HepG2 (cell line): ENCODE data around the gene GK. TPM values are rescaled to one million over a fixed set of nuclear protein-coding genes. Genes with fewer than 3 reads are reported as not detected.

Experiments used
- ARNT2 ChIP-seq: sonication (generic); formaldehyde crosslinking; IDR thresholded peaks from 2 replicates; pipeline ENCODE4 v1.8.0; 2022; ENCODE audit warnings: mild to moderate bottlenecking, low read depth, missing genetic modification reagents, moderate library complexity
- KLF9 ChIP-seq: IDR thresholded peaks from 2 replicates; pipeline ENCODE4 v1.6.1; 2016; ENCODE audit warnings: low read depth
- MAFG ChIP-seq: sonication (generic); formaldehyde crosslinking; IDR thresholded peaks from 2 replicates; pipeline ENCODE4 v1.5.1; 2020; ENCODE audit warnings: mild to moderate bottlenecking, missing genetic modification reagents
- MED1 ChIP-seq: sonication (generic); formaldehyde crosslinking; IDR thresholded peaks from 2 replicates; pipeline ENCODE4 v1.4.0; 2020; ENCODE audit warnings: missing genetic modification reagents
- NFIC ChIP-seq: IDR thresholded peaks from 2 replicates; pipeline ENCODE4 v1.6.1; 2012; ENCODE audit warnings: mild to moderate bottlenecking, low read length, inconsistent platforms
- NFYC ChIP-seq: IDR thresholded peaks from 2 replicates; pipeline ENCODE4 v1.6.1; 2016; ENCODE audit warnings: missing genetic modification reagents, missing compliant biosample characterization
- NONO ChIP-seq, 2 experiments: fragments of 450-650 bp in 1 of 2; sonication (generic) in 1 of 2; formaldehyde crosslinking in 1 of 2; IDR thresholded peaks in 1 of 2; conservative IDR thresholded peaks in 1 of 2; 2 replicates each; pipeline versions ENCODE4 v1.6.1 to v1.8.0; 2017 to 2022; ENCODE audit warnings: mild to moderate bottlenecking in 1 of 2, missing genetic modification reagents in 1 of 2, moderate library complexity in 1 of 2
- POLR2AphosphoS5 ChIP-seq: IDR thresholded peaks from 2 replicates; pipeline ENCODE4 v1.6.1; 2012; ENCODE audit warnings: low read depth, low read length
- RFX5 ChIP-seq: IDR thresholded peaks from 2 replicates; pipeline ENCODE4 v1.6.1; 2011; ENCODE audit warnings: low read depth, low read length, improper control_type of control experiment
- SOX13 ChIP-seq, 3 experiments: fragments of 450-650 bp in 1 of 3; sonication (generic) in 1 of 3; formaldehyde crosslinking in 1 of 3; IDR thresholded peaks in 2 of 3; conservative IDR thresholded peaks in 1 of 3; 2 replicates each; pipeline versions ENCODE4 v1.5.0 to v1.6.1; 2016 to 2020; ENCODE audit warnings: antibody characterized with exemption in 1 of 3, mild to moderate bottlenecking in 1 of 3, missing compliant biosample characterization in 1 of 3, missing genetic modification reagents in 1 of 3, moderate library complexity in 1 of 3
- SP1 ChIP-seq, 2 experiments: fragments of 450-650 bp in 1 of 2; sonication (generic) in 1 of 2; formaldehyde crosslinking in 1 of 2; IDR thresholded peaks; 2 replicates each; pipeline versions ENCODE4 v1.4.0 to v1.6.1; 2016 to 2020; ENCODE audit warnings: missing genetic modification reagents in 1 of 2
- SP4 ChIP-seq: sonication (generic); formaldehyde crosslinking; IDR thresholded peaks from 2 replicates; pipeline ENCODE4 v1.8.1; 2023; ENCODE audit warnings: mild to moderate bottlenecking, missing genetic modification reagents
- SUZ12 ChIP-seq: fragments of 150-350 bp; IDR thresholded peaks from 2 replicates; pipeline ENCODE4 v1.6.1; 2014; ENCODE audit warnings: low read depth, low read length
- ZBTB7B ChIP-seq: sonication (generic); formaldehyde crosslinking; IDR thresholded peaks from 2 replicates; pipeline ENCODE4 v1.4.0; 2020; ENCODE audit warnings: missing genetic modification reagents
- ZFP62 ChIP-seq: sonication (generic); formaldehyde crosslinking; IDR thresholded peaks from 2 replicates; pipeline ENCODE4 v1.4.0; 2020; ENCODE audit warnings: missing genetic modification reagents
- ZFY ChIP-seq: sonication (generic); formaldehyde crosslinking; IDR thresholded peaks from 2 replicates; pipeline ENCODE4 v1.4.0; 2020; ENCODE audit warnings: missing genetic modification reagents
- ZMYM4 ChIP-seq: sonication (generic); formaldehyde crosslinking; IDR thresholded peaks from 2 replicates; pipeline ENCODE4 v1.8.1; 2023; ENCODE audit warnings: mild to moderate bottlenecking, missing genetic modification reagents
- ZNF264 ChIP-seq: sonication (generic); formaldehyde crosslinking; IDR thresholded peaks from 2 replicates; pipeline ENCODE4 v1.4.0; 2020; ENCODE audit warnings: missing genetic modification reagents
- ZNF282 ChIP-seq: fragments of 450-650 bp; IDR thresholded peaks from 2 replicates; pipeline ENCODE4 v1.6.1; 2018; ENCODE audit not compliant: partially characterized antibody
- ZNF317 ChIP-seq: sonication (generic); formaldehyde crosslinking; IDR thresholded peaks from 2 replicates; pipeline ENCODE4 v1.5.0; 2020; ENCODE audit warnings: mild to moderate bottlenecking, missing genetic modification reagents
- polyA plus RNA-seq, 8 experiments: library from polyadenylated mRNA; depleted of rRNA in 3 of 8; stranded (reverse) in 7 of 8; unstranded in 1 of 8; fragments of >200 nt; fragmentation: Illumina TruSeq in 4 of 8; extraction: Trizol in 4 of 8; gene quantifications; 2 replicates each; pipeline versions ENCODE4 v1.2.1 to v1.2.3, GENCODE V29; 2011 to 2016; ENCODE audit warnings: low read depth in 4 of 8, missing spikeins in 1 of 8, mixed read lengths in 1 of 8; ENCODE audit not compliant: insufficient read depth in 1 of 8
- total RNA-seq, 5 experiments: library from RNA; depleted of rRNA; stranded (reverse); fragments of >200 nt; fragmentation: Illumina TruSeq; extraction: Trizol; gene quantifications; 2 replicates each; pipeline ENCODE4 v1.2.3, GENCODE V29; 2016; ENCODE audit warnings: low read depth in 1 of 5
- TF ChIP-seq, protein P1 (sequence below): sonication (generic); formaldehyde crosslinking; IDR thresholded peaks from 2 replicates; pipeline ENCODE4 v1.4.0; 2020; ENCODE audit warnings: missing genetic modification reagents
- TF ChIP-seq, protein P2 (sequence below): sonication (generic); formaldehyde crosslinking; IDR thresholded peaks from 2 replicates; pipeline ENCODE4 v1.8.0; 2023; ENCODE audit warnings: mild to moderate bottlenecking, missing genetic modification reagents
- TF ChIP-seq, protein P3 (sequence below): sonication (generic); formaldehyde crosslinking; IDR thresholded peaks from 2 replicates; pipeline ENCODE4 v1.9.0; 2021; ENCODE audit warnings: missing genetic modification reagents, borderline replicate concordance

GK gene
- total and polyA plus RNA-seq, 2 of the 13 experiments (the other 11 are each of a cell fraction or from before 2014, with no cell fraction given): 64.2 to 265 TPM

DNA sequence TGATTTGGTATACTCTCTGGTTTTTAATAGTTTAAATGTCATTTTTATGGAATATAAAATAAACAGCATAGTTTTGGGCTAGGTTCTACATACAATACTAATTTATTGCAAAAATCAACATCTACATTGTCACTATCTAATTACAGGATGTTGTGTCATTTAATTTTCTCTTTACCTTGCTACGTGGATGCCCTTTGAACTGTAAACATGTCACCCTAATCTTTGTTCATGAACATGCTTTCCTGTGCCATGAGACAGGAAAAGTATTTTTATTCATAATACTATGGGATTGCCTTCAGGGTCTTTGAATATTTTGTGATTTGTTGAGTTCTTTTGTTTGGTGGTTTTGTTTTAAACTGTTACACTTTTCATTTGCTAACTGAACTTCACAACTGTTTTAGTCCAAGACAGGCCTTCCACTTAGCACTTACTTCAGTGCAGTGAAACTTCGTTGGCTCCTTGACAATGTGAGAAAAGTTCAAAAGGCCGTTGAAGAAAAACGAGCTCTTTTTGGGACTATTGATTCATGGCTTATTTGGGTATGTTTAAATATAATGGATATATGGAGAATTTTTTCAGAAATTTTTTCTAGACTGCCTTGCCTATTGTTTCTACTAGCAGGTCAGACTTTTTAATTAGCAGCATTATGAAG, 40.9 kb downstream of the GK start (continued):
- TF ChIP-seq, protein P1, sequence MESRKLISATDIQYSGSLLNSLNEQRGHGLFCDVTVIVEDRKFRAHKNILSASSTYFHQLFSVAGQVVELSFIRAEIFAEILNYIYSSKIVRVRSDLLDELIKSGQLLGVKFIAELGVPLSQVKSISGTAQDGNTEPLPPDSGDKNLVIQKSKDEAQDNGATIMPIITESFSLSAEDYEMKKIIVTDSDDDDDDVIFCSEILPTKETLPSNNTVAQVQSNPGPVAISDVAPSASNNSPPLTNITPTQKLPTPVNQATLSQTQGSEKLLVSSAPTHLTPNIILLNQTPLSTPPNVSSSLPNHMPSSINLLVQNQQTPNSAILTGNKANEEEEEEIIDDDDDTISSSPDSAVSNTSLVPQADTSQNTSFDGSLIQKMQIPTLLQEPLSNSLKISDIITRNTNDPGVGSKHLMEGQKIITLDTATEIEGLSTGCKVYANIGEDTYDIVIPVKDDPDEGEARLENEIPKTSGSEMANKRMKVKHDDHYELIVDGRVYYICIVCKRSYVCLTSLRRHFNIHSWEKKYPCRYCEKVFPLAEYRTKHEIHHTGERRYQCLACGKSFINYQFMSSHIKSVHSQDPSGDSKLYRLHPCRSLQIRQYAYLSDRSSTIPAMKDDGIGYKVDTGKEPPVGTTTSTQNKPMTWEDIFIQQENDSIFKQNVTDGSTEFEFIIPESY: no peak
- TF ChIP-seq NFIC (0 out of 2 replicates have a peak, but pooled peaks have one; percentile 22), ZMYM4 (CRISPR knock-in tag) (no peak), POLR2AphosphoS5 (no peak), ZBTB7B (CRISPR knock-in tag) (no peak), RFX5 (no peak), ZNF317 (CRISPR knock-in tag) (no peak), ZFY (CRISPR knock-in tag) (no peak), NFYC (CRISPR knock-in tag) (no peak), SOX13 (IDR thresholded peaks at IDR 0.05) (no peak), SOX13 (CRISPR knock-in tag; conservative IDR thresholded peaks at IDR 0.05 in 1 of 2, IDR thresholded peaks at IDR 0.05 in 1 of 2) (peak in 1 of 2 experiments; percentile 59; a peak in 1 of 4 replicates), ZNF264 (CRISPR knock-in tag) (no peak), SUZ12 (no peak), ARNT2 (CRISPR knock-in tag) (no peak), KLF9 (CRISPR knock-in tag) (no peak), ZNF282 (no peak), SP1 (IDR thresholded peaks at IDR 0.05) (no peak), SP1 (CRISPR knock-in tag; IDR thresholded peaks at IDR 0.05) (no peak), MED1 (peak; percentile 39; the same call in 1 of the 2 replicates), SP4 (CRISPR knock-in tag) (no peak), MAFG (CRISPR knock-in tag) (no peak), NONO (IDR thresholded peaks at IDR 0.05) (no peak), NONO (CRISPR knock-in tag; conservative IDR thresholded peaks at IDR 0.05) (no peak), ZFP62 (CRISPR knock-in tag) (no peak)
- TF ChIP-seq, protein P2, sequence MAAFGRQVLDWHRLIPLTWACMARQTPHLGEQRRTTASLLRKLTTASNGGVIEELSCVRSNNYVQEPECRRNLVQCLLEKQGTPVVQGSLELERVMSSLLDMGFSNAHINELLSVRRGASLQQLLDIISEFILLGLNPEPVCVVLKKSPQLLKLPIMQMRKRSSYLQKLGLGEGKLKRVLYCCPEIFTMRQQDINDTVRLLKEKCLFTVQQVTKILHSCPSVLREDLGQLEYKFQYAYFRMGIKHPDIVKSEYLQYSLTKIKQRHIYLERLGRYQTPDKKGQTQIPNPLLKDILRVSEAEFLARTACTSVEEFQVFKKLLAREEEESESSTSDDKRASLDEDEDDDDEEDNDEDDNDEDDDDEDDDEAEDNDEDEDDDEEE (CRISPR knock-in tag): no peak
- TF ChIP-seq, protein P3, sequence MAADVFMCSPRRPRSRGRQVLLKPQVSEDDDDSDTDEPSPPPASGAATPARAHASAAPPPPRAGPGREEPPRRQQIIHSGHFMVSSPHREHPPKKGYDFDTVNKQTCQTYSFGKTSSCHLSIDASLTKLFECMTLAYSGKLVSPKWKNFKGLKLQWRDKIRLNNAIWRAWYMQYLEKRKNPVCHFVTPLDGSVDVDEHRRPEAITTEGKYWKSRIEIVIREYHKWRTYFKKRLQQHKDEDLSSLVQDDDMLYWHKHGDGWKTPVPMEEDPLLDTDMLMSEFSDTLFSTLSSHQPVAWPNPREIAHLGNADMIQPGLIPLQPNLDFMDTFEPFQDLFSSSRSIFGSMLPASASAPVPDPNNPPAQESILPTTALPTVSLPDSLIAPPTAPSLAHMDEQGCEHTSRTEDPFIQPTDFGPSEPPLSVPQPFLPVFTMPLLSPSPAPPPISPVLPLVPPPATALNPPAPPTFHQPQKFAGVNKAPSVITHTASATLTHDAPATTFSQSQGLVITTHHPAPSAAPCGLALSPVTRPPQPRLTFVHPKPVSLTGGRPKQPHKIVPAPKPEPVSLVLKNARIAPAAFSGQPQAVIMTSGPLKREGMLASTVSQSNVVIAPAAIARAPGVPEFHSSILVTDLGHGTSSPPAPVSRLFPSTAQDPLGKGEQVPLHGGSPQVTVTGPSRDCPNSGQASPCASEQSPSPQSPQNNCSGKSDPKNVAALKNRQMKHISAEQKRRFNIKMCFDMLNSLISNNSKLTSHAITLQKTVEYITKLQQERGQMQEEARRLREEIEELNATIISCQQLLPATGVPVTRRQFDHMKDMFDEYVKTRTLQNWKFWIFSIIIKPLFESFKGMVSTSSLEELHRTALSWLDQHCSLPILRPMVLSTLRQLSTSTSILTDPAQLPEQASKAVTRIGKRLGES: no peak
